ENCODE data around the gene CDK13.

Gene CDK13

DNA sequence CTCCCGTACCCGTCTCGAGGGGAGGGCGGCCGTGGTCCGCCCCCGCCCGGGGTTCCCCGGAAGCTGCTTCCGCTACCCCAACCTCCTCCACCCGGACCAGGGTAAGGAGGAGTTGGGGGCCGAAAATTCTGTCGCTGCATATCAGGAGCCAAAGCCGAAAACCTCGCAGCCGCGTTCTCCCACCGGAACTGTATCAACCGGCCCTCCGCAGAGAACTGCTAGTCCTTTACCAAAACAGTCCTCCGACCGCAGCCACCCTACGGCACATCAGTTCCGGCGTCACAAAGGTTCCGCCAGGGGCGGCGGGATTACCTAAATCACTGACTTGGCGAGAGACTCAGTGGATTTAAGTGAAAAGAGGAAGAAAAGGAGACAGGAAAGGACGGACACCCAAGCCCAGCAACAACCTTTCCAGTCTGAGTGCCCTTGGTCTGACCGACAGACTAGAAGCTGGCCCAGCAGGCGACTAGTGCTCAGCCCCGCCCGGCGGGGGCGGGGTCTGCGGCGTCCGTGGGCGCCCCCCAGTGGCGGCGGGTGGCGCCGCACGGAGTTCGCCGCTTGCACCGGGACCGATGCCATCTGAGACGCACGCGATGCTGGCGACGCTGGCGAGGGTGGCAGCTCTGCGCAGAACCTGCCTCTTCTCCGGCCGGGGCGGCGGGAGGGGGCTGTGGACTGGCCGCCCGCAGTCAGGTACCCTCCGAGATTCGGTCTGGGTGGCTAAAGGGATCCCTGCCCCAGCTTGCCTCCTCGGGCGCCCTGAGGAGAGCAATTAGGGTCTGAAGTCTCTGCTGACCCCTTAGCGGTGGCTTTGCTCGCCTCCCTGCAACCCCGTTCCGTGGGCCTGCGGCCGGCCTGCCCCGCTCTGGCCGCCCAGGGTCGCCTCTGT, 184.6 kb downstream of the CDK13 start, which contains the start of the genes MPLKIP and SUGCT (continued):
- TF ChIP-seq ZNF473 (tag by site-specific recombination; IDR thresholded peaks at IDR 0.05) (no peak), ZNF707 (tag by site-specific recombination; IDR thresholded peaks at IDR 0.05) (no peak), ZNF670 (tag by site-specific recombination; IDR thresholded peaks at IDR 0.05; ENCODE audit: low read depth) (no peak), GLIS2 (tag by site-specific recombination; IDR thresholded peaks at IDR 0.05) (no peak; the same call in 1 of the 2 replicates), TRIM28 (IDR thresholded peaks at IDR 0.05; ENCODE audit: borderline replicate concordance, low read length) (peak; percentile 59; the same call in 1 of the 2 replicates), ZNF274 (IDR thresholded peaks at IDR 0.05; ENCODE audit: low read length) (no peak), ZNF274 (tag by site-specific recombination; IDR thresholded peaks at IDR 0.05; ENCODE audit: borderline replicate concordance) (no peak), KLF10 (tag by site-specific recombination; IDR thresholded peaks at IDR 0.05) (peak; percentile 97), ZNF133 (tag by site-specific recombination; IDR thresholded peaks at IDR 0.05) (no peak), ZNF585B (tag by site-specific recombination; IDR thresholded peaks at IDR 0.05) (no peak), ZNF391 (tag by site-specific recombination; IDR thresholded peaks at IDR 0.05; ENCODE audit: borderline replicate concordance, low read depth) (peak; percentile 86; the same call in 1 of the 2 replicates), ZNF621 (tag by site-specific recombination; IDR thresholded peaks at IDR 0.05) (no peak)
- TF ChIP-seq, protein P1, sequence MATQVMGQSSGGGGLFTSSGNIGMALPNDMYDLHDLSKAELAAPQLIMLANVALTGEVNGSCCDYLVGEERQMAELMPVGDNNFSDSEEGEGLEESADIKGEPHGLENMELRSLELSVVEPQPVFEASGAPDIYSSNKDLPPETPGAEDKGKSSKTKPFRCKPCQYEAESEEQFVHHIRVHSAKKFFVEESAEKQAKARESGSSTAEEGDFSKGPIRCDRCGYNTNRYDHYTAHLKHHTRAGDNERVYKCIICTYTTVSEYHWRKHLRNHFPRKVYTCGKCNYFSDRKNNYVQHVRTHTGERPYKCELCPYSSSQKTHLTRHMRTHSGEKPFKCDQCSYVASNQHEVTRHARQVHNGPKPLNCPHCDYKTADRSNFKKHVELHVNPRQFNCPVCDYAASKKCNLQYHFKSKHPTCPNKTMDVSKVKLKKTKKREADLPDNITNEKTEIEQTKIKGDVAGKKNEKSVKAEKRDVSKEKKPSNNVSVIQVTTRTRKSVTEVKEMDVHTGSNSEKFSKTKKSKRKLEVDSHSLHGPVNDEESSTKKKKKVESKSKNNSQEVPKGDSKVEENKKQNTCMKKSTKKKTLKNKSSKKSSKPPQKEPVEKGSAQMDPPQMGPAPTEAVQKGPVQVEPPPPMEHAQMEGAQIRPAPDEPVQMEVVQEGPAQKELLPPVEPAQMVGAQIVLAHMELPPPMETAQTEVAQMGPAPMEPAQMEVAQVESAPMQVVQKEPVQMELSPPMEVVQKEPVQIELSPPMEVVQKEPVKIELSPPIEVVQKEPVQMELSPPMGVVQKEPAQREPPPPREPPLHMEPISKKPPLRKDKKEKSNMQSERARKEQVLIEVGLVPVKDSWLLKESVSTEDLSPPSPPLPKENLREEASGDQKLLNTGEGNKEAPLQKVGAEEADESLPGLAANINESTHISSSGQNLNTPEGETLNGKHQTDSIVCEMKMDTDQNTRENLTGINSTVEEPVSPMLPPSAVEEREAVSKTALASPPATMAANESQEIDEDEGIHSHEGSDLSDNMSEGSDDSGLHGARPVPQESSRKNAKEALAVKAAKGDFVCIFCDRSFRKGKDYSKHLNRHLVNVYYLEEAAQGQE (tag by site-specific recombination; IDR thresholded peaks at IDR 0.05): 0 out of 2 replicates have a peak, but pooled peaks have one; percentile 43
- TF ChIP-seq, protein P2, sequence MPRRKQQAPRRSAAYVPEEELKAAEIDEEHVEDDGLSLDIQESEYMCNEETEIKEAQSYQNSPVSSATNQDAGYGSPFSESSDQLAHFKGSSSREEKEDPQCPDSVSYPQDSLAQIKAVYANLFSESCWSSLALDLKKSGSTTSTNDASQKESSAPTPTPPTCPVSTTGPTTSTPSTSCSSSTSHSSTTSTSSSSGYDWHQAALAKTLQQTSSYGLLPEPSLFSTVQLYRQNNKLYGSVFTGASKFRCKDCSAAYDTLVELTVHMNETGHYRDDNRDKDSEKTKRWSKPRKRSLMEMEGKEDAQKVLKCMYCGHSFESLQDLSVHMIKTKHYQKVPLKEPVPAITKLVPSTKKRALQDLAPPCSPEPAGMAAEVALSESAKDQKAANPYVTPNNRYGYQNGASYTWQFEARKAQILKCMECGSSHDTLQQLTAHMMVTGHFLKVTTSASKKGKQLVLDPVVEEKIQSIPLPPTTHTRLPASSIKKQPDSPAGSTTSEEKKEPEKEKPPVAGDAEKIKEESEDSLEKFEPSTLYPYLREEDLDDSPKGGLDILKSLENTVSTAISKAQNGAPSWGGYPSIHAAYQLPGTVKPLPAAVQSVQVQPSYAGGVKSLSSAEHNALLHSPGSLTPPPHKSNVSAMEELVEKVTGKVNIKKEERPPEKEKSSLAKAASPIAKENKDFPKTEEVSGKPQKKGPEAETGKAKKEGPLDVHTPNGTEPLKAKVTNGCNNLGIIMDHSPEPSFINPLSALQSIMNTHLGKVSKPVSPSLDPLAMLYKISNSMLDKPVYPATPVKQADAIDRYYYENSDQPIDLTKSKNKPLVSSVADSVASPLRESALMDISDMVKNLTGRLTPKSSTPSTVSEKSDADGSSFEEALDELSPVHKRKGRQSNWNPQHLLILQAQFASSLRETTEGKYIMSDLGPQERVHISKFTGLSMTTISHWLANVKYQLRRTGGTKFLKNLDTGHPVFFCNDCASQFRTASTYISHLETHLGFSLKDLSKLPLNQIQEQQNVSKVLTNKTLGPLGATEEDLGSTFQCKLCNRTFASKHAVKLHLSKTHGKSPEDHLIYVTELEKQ (tag by site-specific recombination; IDR thresholded peaks at IDR 0.05; ENCODE audit: borderline replicate concordance): no peak
- TF ChIP-seq, protein P3, sequence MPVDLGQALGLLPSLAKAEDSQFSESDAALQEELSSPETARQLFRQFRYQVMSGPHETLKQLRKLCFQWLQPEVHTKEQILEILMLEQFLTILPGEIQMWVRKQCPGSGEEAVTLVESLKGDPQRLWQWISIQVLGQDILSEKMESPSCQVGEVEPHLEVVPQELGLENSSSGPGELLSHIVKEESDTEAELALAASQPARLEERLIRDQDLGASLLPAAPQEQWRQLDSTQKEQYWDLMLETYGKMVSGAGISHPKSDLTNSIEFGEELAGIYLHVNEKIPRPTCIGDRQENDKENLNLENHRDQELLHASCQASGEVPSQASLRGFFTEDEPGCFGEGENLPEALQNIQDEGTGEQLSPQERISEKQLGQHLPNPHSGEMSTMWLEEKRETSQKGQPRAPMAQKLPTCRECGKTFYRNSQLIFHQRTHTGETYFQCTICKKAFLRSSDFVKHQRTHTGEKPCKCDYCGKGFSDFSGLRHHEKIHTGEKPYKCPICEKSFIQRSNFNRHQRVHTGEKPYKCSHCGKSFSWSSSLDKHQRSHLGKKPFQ (tag by site-specific recombination; IDR thresholded peaks at IDR 0.05): no peak
- TF ChIP-seq, protein P4, sequence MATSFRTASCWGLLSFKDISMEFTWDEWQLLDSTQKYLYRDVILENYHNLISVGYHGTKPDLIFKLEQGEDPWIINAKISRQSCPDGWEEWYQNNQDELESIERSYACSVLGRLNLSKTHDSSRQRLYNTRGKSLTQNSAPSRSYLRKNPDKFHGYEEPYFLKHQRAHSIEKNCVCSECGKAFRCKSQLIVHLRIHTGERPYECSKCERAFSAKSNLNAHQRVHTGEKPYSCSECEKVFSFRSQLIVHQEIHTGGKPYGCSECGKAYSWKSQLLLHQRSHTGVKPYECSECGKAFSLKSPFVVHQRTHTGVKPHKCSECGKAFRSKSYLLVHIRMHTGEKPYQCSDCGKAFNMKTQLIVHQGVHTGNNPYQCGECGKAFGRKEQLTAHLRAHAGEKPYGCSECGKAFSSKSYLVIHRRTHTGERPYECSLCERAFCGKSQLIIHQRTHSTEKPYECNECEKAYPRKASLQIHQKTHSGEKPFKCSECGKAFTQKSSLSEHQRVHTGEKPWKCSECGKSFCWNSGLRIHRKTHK (tag by site-specific recombination; IDR thresholded peaks at IDR 0.05): no peak
- TF ChIP-seq, protein P5, sequence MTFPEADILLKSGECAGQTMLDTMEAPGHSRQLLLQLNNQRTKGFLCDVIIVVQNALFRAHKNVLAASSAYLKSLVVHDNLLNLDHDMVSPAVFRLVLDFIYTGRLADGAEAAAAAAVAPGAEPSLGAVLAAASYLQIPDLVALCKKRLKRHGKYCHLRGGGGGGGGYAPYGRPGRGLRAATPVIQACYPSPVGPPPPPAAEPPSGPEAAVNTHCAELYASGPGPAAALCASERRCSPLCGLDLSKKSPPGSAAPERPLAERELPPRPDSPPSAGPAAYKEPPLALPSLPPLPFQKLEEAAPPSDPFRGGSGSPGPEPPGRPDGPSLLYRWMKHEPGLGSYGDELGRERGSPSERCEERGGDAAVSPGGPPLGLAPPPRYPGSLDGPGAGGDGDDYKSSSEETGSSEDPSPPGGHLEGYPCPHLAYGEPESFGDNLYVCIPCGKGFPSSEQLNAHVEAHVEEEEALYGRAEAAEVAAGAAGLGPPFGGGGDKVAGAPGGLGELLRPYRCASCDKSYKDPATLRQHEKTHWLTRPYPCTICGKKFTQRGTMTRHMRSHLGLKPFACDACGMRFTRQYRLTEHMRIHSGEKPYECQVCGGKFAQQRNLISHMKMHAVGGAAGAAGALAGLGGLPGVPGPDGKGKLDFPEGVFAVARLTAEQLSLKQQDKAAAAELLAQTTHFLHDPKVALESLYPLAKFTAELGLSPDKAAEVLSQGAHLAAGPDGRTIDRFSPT (tag by site-specific recombination; IDR thresholded peaks at IDR 0.05): peak; percentile 97
- TF ChIP-seq, protein P6, sequence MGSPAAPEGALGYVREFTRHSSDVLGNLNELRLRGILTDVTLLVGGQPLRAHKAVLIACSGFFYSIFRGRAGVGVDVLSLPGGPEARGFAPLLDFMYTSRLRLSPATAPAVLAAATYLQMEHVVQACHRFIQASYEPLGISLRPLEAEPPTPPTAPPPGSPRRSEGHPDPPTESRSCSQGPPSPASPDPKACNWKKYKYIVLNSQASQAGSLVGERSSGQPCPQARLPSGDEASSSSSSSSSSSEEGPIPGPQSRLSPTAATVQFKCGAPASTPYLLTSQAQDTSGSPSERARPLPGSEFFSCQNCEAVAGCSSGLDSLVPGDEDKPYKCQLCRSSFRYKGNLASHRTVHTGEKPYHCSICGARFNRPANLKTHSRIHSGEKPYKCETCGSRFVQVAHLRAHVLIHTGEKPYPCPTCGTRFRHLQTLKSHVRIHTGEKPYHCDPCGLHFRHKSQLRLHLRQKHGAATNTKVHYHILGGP (tag by site-specific recombination; IDR thresholded peaks at IDR 0.05): no peak
- TF ChIP-seq, protein P7, sequence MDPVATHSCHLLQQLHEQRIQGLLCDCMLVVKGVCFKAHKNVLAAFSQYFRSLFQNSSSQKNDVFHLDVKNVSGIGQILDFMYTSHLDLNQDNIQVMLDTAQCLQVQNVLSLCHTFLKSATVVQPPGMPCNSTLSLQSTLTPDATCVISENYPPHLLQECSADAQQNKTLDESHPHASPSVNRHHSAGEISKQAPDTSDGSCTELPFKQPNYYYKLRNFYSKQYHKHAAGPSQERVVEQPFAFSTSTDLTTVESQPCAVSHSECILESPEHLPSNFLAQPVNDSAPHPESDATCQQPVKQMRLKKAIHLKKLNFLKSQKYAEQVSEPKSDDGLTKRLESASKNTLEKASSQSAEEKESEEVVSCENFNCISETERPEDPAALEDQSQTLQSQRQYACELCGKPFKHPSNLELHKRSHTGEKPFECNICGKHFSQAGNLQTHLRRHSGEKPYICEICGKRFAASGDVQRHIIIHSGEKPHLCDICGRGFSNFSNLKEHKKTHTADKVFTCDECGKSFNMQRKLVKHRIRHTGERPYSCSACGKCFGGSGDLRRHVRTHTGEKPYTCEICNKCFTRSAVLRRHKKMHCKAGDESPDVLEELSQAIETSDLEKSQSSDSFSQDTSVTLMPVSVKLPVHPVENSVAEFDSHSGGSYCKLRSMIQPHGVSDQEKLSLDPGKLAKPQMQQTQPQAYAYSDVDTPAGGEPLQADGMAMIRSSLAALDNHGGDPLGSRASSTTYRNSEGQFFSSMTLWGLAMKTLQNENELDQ (tag by site-specific recombination; IDR thresholded peaks at IDR 0.05; ENCODE audit: low read depth): no peak
- TF ChIP-seq, protein P8, sequence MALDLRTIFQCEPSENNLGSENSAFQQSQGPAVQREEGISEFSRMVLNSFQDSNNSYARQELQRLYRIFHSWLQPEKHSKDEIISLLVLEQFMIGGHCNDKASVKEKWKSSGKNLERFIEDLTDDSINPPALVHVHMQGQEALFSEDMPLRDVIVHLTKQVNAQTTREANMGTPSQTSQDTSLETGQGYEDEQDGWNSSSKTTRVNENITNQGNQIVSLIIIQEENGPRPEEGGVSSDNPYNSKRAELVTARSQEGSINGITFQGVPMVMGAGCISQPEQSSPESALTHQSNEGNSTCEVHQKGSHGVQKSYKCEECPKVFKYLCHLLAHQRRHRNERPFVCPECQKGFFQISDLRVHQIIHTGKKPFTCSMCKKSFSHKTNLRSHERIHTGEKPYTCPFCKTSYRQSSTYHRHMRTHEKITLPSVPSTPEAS (tag by site-specific recombination; IDR thresholded peaks at IDR 0.05): peak; percentile 52
